GM23338 (cell line): ENCODE results near the gene OR5B21. TPM values are rescaled to one million over a fixed set of nuclear protein-coding genes. Genes with fewer than 3 reads are reported as not detected.

Experiments
- ATAC-seq: fragments of 200-7000 bp; cut with Tn5 transposase; 3 replicates; pipeline ENCODE4 v1.9.1; 2020
- DNase-seq: peaks from one replicate; pipeline ENCODE4 v3.0.0-alpha.2; 2015; ENCODE audit warnings: low spot score
- H2AFZ ChIP-seq: fragments of 200-600 bp; sonication (generic); 2 replicates; pipeline ENCODE4 v1.8.0; 2016; ENCODE audit warnings: antibody characterized with exemption, mild to moderate bottlenecking, moderate library complexity
- H3F3A ChIP-seq: fragments of 200-600 bp; sonication (generic); replicated peaks from 2 replicates; pipeline ENCODE4 v1.8.0; 2017; ENCODE audit warnings: antibody characterized with exemption, mixed run types, low read depth
- H3K27ac ChIP-seq: fragments of 200-600 bp; sonication (generic); 2 replicates; pipeline ENCODE4 v1.6.1; 2016; ENCODE audit warnings: low read depth
- H3K27me3 ChIP-seq: fragments of 200-600 bp; sonication (generic); 2 replicates; pipeline ENCODE4 v1.8.0; 2016; ENCODE audit warnings: mild to moderate bottlenecking, mixed run types, moderate library complexity; ENCODE audit not compliant: insufficient read depth
- H3K36me3 ChIP-seq: fragments of 200-600 bp; sonication (generic); 2 replicates; pipeline ENCODE4 v1.8.0; 2016; ENCODE audit warnings: mild to moderate bottlenecking; ENCODE audit not compliant: insufficient read depth
- H3K4me1 ChIP-seq: fragments of 200-600 bp; sonication (generic); 2 replicates; pipeline ENCODE4 v1.8.0; 2016; ENCODE audit warnings: mild to moderate bottlenecking, moderate library complexity; ENCODE audit not compliant: insufficient read depth
- H3K4me2 ChIP-seq: fragments of 200-600 bp; sonication (generic); 2 replicates; pipeline ENCODE4 v1.7.1; 2017; ENCODE audit warnings: mixed run types
- H3K4me3 ChIP-seq: fragments of 200-600 bp; sonication (generic); 2 replicates; pipeline ENCODE4 v1.6.1; 2016; ENCODE audit warnings: mixed run types
- H3K79me2 ChIP-seq: fragments of 200-600 bp; sonication (generic); replicated peaks from 2 replicates; pipeline ENCODE4 v1.8.0; 2017; ENCODE audit warnings: mild to moderate bottlenecking; ENCODE audit not compliant: insufficient read depth
- H3K9me2 ChIP-seq: fragments of 200-600 bp; sonication (generic); 2 replicates; pipeline ENCODE4 v1.8.0; 2017; ENCODE audit not compliant: insufficient read depth
- H4K20me1 ChIP-seq: fragments of 200-600 bp; sonication (generic); replicated peaks from 2 replicates; pipeline ENCODE4 v1.8.0; 2017; ENCODE audit warnings: mild to moderate bottlenecking; ENCODE audit not compliant: insufficient read depth
- H3K27ac Mint-ChIP-seq: 2 replicates; pipeline ENCODE4 v1.8.0; 2020; ENCODE audit warnings: inconsistent platforms, mild to moderate bottlenecking, moderate library complexity, mixed read lengths
- H3K27me3 Mint-ChIP-seq: 3 replicates; pipeline ENCODE4 v1.8.0; 2022; ENCODE audit warnings: low read depth, mild to moderate bottlenecking, moderate library complexity, mixed read lengths, inconsistent platforms; ENCODE audit not compliant: insufficient read depth, poor library complexity
- H3K36me3 Mint-ChIP-seq: 3 replicates; pipeline ENCODE4 v1.8.0; 2021; ENCODE audit warnings: low read depth, mild to moderate bottlenecking, inconsistent platforms, moderate library complexity, mixed read lengths
- H3K4me1 Mint-ChIP-seq: 3 replicates; pipeline ENCODE4 v1.8.0; 2020; ENCODE audit warnings: mild to moderate bottlenecking, inconsistent platforms, mixed read lengths
- H3K4me3 Mint-ChIP-seq: 3 replicates; pipeline ENCODE4 v1.8.0; 2021; ENCODE audit warnings: moderate library complexity, mild to moderate bottlenecking, inconsistent platforms, mixed read lengths
- H3K9me3 Mint-ChIP-seq: 3 replicates; pipeline ENCODE4 v1.8.0; 2020; ENCODE audit warnings: moderate library complexity, mild to moderate bottlenecking, inconsistent platforms, mixed read lengths
- CREB1 ChIP-seq: fragments of 250-450 bp; sonication (Bioruptor Pico); IDR thresholded peaks from 2 replicates; pipeline ENCODE4 v1.5.0; 2020; ENCODE audit warnings: low read depth, mild to moderate bottlenecking, moderate library complexity
- ETS1 ChIP-seq: IDR thresholded peaks from 2 replicates; pipeline ENCODE4 v1.6.1; 2016; ENCODE audit warnings: antibody characterized with exemption
- EZH2 ChIP-seq: fragments of 200-600 bp; sonication (generic); IDR thresholded peaks from one replicate; pipeline ENCODE4 v1.8.0; 2017; ENCODE audit warnings: antibody characterized with exemption, mild to moderate bottlenecking, low read depth; ENCODE audit not compliant: unreplicated experiment
- EZH2phosphoT487 ChIP-seq: fragments of 200-600 bp; sonication (generic); IDR thresholded peaks from one replicate; pipeline ENCODE4 v1.8.1; 2018; ENCODE audit warnings: antibody characterized with exemption; ENCODE audit not compliant: unreplicated experiment
- JUNB ChIP-seq: IDR thresholded peaks from one replicate; pipeline ENCODE4 v1.6.1; 2016; ENCODE audit warnings: antibody characterized with exemption; ENCODE audit not compliant: unreplicated experiment
- NANOG ChIP-seq: IDR thresholded peaks from 2 replicates; pipeline ENCODE4 v1.6.1; 2016; ENCODE audit warnings: antibody characterized with exemption, borderline replicate concordance
- POLR2AphosphoS5 ChIP-seq: IDR thresholded peaks from 2 replicates; pipeline ENCODE4 v1.6.1; 2016; ENCODE audit warnings: antibody characterized with exemption, low read depth
- STAT1 ChIP-seq: IDR thresholded peaks from one replicate; pipeline ENCODE4 v1.6.1; 2016; ENCODE audit warnings: antibody characterized with exemption; ENCODE audit not compliant: unreplicated experiment
- ZNF114 ChIP-seq: fragments of 250-450 bp; sonication (Bioruptor Pico); IDR thresholded peaks from 2 replicates; pipeline ENCODE4 v1.5.0; 2020; ENCODE audit warnings: mild to moderate bottlenecking, moderate library complexity
- ZNF331 ChIP-seq: fragments of 250-450 bp; sonication (Bioruptor Pico); IDR thresholded peaks from 2 replicates; pipeline ENCODE4 v1.5.0; 2020; ENCODE audit warnings: low read depth, mild to moderate bottlenecking, moderate library complexity
- long read RNA-seq: library from polyadenylated mRNA; unstranded; transcript quantifications from one replicate; pipeline ENCODE4 v2.0.0, GENCODE V29; 2020; ENCODE audit not compliant: unreplicated experiment
- polyA plus RNA-seq: library from polyadenylated mRNA; unstranded; fragments of >200 nt; fragmentation: Nextera tagmentation; extraction: Ambion mirVana; gene quantifications from 2 replicates; pipeline ENCODE4 v1.2.1, GENCODE V29; 2016
- total RNA-seq: library from RNA; depleted of rRNA; stranded (reverse); fragments of >200 nt; shearing (Covaris generic); gene quantifications from 2 replicates; pipeline ENCODE4 v1.2.3, GENCODE V29; 2014; rRNA removed
- TF ChIP-seq, protein P1 (sequence below), 2 experiments: fragments of 200-600 bp in 1 of 2; sonication (generic) in 1 of 2; conservative IDR thresholded peaks; 2 replicates each; pipeline versions ENCODE4 v1.5.1 to v1.6.1; 2016 to 2017; ENCODE audit warnings: antibody characterized with exemption in 2 of 2, low read depth in 2 of 2, mild to moderate bottlenecking in 2 of 2, moderate library complexity in 1 of 2
- TF ChIP-seq, protein P2 (sequence below): fragments of 250-450 bp; sonication (Bioruptor Pico); IDR thresholded peaks from 2 replicates; pipeline ENCODE4 v1.5.0; 2020; ENCODE audit warnings: mild to moderate bottlenecking, moderate library complexity
- TF ChIP-seq, protein P3 (sequence below): IDR thresholded peaks from one replicate; pipeline ENCODE4 v1.6.1; 2018; ENCODE audit warnings: antibody characterized with exemption; ENCODE audit not compliant: unreplicated experiment

OR5B21 gene
- not detected in 2 replicates for total RNA-seq
- polyA plus RNA-seq = not detected in 2 replicates
- long read RNA-seq = 0 reads

GRCh38 chr11:58508005-58508404 is at the start of gene OR5B21:
OR5B21 (minus strand) TSS chr11:58508105; CDS start chr11:58508105, 0 bp downstream.
- H3K36me3 ChIP-seq = no peaks in the 10 kb centered on the region
- no peak within 1 kb of the TSS for H3K4me3 Mint-ChIP-seq

More at GRCh38 chr11:58508005-58508404, at the start of gene OR5B21:
- ATAC-seq (no peak), DNase-seq (no peak)
- H3F3A ChIP-seq = no peaks in the 10 kb centered on the region
- no peaks in the 10 kb centered on the region; the same call in 1 of the 2 replicates for H3K9me2 ChIP-seq
- no peaks in the 10 kb centered on the region for H3K27me3 ChIP-seq
- no peaks in the 10 kb centered on the region for H3K79me2 ChIP-seq
- H3K36me3 Mint-ChIP-seq = no peaks in the 10 kb centered on the region
- H3K4me1 ChIP-seq = peaks cover 12% of the 10 kb centered on the region
- no peak within 1 kb of the TSS for H3K4me3 ChIP-seq
- no peak for TF ChIP-seq JUNB
- no peak for TF ChIP-seq NANOG
- TF ChIP-seq STAT1 = no peak
- TF ChIP-seq, protein P1, sequence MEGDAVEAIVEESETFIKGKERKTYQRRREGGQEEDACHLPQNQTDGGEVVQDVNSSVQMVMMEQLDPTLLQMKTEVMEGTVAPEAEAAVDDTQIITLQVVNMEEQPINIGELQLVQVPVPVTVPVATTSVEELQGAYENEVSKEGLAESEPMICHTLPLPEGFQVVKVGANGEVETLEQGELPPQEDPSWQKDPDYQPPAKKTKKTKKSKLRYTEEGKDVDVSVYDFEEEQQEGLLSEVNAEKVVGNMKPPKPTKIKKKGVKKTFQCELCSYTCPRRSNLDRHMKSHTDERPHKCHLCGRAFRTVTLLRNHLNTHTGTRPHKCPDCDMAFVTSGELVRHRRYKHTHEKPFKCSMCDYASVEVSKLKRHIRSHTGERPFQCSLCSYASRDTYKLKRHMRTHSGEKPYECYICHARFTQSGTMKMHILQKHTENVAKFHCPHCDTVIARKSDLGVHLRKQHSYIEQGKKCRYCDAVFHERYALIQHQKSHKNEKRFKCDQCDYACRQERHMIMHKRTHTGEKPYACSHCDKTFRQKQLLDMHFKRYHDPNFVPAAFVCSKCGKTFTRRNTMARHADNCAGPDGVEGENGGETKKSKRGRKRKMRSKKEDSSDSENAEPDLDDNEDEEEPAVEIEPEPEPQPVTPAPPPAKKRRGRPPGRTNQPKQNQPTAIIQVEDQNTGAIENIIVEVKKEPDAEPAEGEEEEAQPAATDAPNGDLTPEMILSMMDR (conservative IDR thresholded peaks at IDR 0.05; ENCODE audit: low read depth in 2 of 2) = no peak
- no peak for TF ChIP-seq EZH2
- TF ChIP-seq, protein P2, sequence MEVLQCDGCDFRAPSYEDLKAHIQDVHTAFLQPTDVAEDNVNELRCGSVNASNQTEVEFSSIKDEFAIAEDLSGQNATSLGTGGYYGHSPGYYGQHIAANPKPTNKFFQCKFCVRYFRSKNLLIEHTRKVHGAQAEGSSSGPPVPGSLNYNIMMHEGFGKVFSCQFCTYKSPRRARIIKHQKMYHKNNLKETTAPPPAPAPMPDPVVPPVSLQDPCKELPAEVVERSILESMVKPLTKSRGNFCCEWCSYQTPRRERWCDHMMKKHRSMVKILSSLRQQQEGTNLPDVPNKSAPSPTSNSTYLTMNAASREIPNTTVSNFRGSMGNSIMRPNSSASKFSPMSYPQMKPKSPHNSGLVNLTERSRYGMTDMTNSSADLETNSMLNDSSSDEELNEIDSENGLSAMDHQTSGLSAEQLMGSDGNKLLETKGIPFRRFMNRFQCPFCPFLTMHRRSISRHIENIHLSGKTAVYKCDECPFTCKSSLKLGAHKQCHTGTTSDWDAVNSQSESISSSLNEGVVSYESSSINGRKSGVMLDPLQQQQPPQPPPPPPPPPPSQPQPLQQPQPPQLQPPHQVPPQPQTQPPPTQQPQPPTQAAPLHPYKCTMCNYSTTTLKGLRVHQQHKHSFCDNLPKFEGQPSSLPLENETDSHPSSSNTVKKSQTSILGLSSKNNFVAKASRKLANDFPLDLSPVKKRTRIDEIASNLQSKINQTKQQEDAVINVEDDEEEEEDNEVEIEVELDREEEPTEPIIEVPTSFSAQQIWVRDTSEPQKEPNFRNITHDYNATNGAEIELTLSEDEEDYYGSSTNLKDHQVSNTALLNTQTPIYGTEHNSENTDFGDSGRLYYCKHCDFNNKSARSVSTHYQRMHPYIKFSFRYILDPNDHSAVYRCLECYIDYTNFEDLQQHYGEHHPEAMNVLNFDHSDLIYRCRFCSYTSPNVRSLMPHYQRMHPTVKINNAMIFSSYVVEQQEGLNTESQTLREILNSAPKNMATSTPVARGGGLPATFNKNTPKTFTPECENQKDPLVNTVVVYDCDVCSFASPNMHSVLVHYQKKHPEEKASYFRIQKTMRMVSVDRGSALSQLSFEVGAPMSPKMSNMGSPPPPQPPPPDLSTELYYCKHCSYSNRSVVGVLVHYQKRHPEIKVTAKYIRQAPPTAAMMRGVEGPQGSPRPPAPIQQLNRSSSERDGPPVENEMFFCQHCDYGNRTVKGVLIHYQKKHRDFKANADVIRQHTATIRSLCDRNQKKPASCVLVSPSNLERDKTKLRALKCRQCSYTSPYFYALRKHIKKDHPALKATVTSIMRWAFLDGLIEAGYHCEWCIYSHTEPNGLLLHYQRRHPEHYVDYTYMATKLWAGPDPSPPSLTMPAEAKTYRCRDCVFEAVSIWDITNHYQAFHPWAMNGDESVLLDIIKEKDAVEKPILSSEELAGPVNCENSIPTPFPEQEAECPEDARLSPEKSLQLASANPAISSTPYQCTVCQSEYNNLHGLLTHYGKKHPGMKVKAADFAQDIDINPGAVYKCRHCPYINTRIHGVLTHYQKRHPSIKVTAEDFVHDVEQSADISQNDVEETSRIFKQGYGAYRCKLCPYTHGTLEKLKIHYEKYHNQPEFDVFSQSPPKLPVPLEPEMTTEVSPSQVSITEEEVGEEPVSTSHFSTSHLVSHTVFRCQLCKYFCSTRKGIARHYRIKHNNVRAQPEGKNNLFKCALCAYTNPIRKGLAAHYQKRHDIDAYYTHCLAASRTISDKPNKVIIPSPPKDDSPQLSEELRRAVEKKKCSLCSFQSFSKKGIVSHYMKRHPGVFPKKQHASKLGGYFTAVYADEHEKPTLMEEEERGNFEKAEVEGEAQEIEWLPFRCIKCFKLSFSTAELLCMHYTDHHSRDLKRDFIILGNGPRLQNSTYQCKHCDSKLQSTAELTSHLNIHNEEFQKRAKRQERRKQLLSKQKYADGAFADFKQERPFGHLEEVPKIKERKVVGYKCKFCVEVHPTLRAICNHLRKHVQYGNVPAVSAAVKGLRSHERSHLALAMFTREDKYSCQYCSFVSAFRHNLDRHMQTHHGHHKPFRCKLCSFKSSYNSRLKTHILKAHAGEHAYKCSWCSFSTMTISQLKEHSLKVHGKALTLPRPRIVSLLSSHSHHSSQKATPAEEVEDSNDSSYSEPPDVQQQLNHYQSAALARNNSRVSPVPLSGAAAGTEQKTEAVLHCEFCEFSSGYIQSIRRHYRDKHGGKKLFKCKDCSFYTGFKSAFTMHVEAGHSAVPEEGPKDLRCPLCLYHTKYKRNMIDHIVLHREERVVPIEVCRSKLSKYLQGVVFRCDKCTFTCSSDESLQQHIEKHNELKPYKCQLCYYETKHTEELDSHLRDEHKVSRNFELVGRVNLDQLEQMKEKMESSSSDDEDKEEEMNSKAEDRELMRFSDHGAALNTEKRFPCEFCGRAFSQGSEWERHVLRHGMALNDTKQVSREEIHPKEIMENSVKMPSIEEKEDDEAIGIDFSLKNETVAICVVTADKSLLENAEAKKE (CRISPR knock-in tag) = no peak
- TF ChIP-seq ETS1 = no peak
- TF ChIP-seq, protein P3, sequence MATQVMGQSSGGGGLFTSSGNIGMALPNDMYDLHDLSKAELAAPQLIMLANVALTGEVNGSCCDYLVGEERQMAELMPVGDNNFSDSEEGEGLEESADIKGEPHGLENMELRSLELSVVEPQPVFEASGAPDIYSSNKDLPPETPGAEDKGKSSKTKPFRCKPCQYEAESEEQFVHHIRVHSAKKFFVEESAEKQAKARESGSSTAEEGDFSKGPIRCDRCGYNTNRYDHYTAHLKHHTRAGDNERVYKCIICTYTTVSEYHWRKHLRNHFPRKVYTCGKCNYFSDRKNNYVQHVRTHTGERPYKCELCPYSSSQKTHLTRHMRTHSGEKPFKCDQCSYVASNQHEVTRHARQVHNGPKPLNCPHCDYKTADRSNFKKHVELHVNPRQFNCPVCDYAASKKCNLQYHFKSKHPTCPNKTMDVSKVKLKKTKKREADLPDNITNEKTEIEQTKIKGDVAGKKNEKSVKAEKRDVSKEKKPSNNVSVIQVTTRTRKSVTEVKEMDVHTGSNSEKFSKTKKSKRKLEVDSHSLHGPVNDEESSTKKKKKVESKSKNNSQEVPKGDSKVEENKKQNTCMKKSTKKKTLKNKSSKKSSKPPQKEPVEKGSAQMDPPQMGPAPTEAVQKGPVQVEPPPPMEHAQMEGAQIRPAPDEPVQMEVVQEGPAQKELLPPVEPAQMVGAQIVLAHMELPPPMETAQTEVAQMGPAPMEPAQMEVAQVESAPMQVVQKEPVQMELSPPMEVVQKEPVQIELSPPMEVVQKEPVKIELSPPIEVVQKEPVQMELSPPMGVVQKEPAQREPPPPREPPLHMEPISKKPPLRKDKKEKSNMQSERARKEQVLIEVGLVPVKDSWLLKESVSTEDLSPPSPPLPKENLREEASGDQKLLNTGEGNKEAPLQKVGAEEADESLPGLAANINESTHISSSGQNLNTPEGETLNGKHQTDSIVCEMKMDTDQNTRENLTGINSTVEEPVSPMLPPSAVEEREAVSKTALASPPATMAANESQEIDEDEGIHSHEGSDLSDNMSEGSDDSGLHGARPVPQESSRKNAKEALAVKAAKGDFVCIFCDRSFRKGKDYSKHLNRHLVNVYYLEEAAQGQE = no peak
- no peak for TF ChIP-seq CREB1
- no peak for TF ChIP-seq EZH2phosphoT487
- TF ChIP-seq POLR2AphosphoS5 = no peak
- no peak for TF ChIP-seq ZNF114 (CRISPR knock-in tag)
- no peak for TF ChIP-seq ZNF331 (CRISPR knock-in tag)
- H3K4me1 Mint-ChIP-seq = peaks cover 15% of the 10 kb centered on the region; the same call in 2 of the 3 replicates
- no peak within 1 kb of the TSS for H3K4me2 ChIP-seq
- no peaks in the 10 kb centered on the region for H4K20me1 ChIP-seq
- H3K9me3 Mint-ChIP-seq = no peaks in the 10 kb centered on the region
- peaks cover 3% of the 10 kb centered on the region for H3K27me3 Mint-ChIP-seq
- no peak within 1 kb of the TSS for H2AFZ ChIP-seq
- no peak within 1 kb of the TSS for H3K27ac Mint-ChIP-seq
- H3K27ac ChIP-seq = no peak within 1 kb of the TSS
